Thoracic aorta (tissue), 2 donors: ENCODE results near the gene CLNK. TPM values are rescaled to one million over a fixed set of nuclear protein-coding genes. Genes with fewer than 3 reads are reported as not detected.

ENCODE experiments used
- ATAC-seq: fragments of 150-250 bp; one replicate; pipeline ENCODE4 v1.8.0; 2017; ENCODE audit warnings: low read depth; ENCODE audit not compliant: insufficient number of reproducible peaks, low FRiP score
- DNase-seq: peaks from one replicate; pipeline ENCODE4 v3.0.0-alpha.2; 2020; ENCODE audit warnings: low spot score
- H3K27ac ChIP-seq, 2 donors: fragments of 200-600 bp; sonication (generic); 1 replicate in 1 of 2; 2 replicates in 1 of 2; pipeline ENCODE4 v1.5.1; 2016; ENCODE audit warnings: mild to moderate bottlenecking in 2 of 2, moderate library complexity in 2 of 2
- H3K27me3 ChIP-seq: fragments of 200-600 bp; sonication (generic); replicated peaks from 2 replicates; pipeline ENCODE4 v1.6.0; 2016; ENCODE audit warnings: mild to moderate bottlenecking; ENCODE audit not compliant: insufficient read depth
- H3K36me3 ChIP-seq: fragments of 200-600 bp; sonication (generic); one replicate; pipeline ENCODE4 v1.5.1; 2016
- H3K4me1 ChIP-seq, 2 donors: fragments of 200-600 bp; sonication (generic); 1 replicate in 1 of 2; 2 replicates in 1 of 2; pipeline versions ENCODE4 v1.5.1 to v1.6.0; 2016; ENCODE audit warnings: low read depth in 2 of 2, mild to moderate bottlenecking in 1 of 2; ENCODE audit not compliant: control insufficient read depth in 1 of 2
- H3K4me3 ChIP-seq: fragments of 200-600 bp; sonication (generic); 2 replicates; pipeline ENCODE4 v1.5.1; 2016; ENCODE audit warnings: mild to moderate bottlenecking
- H3K9me3 ChIP-seq: fragments of 200-600 bp; sonication (generic); 2 replicates; pipeline ENCODE4 v1.5.1; 2016
- total RNA-seq, 2 donors: library from RNA; depleted of rRNA; stranded (reverse); fragments of >200 nt; gene quantifications; one replicate each; pipeline versions ENCODE4 v1.1.0 to v1.2.3, GENCODE V29; 2016
- TF ChIP-seq, protein P1 (sequence below): fragments of 200-600 bp; sonication (generic); IDR thresholded peaks from one replicate; pipeline ENCODE4 v1.5.1; 2019; ENCODE audit warnings: antibody characterized with exemption

The CLNK gene
- total RNA-seq, 2 donors from 2014 or later = not detected

- DNase-seq (no peak), ATAC-seq (no peak)
- no peak overlapping the region for H3K4me3 ChIP-seq
- peaks cover 54% of the 10 kb centered on the region for H3K9me3 ChIP-seq
- TF ChIP-seq, protein P1, sequence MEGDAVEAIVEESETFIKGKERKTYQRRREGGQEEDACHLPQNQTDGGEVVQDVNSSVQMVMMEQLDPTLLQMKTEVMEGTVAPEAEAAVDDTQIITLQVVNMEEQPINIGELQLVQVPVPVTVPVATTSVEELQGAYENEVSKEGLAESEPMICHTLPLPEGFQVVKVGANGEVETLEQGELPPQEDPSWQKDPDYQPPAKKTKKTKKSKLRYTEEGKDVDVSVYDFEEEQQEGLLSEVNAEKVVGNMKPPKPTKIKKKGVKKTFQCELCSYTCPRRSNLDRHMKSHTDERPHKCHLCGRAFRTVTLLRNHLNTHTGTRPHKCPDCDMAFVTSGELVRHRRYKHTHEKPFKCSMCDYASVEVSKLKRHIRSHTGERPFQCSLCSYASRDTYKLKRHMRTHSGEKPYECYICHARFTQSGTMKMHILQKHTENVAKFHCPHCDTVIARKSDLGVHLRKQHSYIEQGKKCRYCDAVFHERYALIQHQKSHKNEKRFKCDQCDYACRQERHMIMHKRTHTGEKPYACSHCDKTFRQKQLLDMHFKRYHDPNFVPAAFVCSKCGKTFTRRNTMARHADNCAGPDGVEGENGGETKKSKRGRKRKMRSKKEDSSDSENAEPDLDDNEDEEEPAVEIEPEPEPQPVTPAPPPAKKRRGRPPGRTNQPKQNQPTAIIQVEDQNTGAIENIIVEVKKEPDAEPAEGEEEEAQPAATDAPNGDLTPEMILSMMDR = no peak
- peaks cover 25% of the 10 kb centered on the region for H3K36me3 ChIP-seq
- H3K27me3 ChIP-seq = no peaks in the 10 kb centered on the region
- no peaks in the 10 kb centered on the region for H3K4me1 ChIP-seq
- no peak overlapping the region for H3K27ac ChIP-seq
Observed at GRCh38 chr4:10442976-10443375, 241.6 kb downstream of the CLNK start.

- TF ChIP-seq, protein P1 = no peak
- H3K9me3 ChIP-seq = peaks cover 42% of the 10 kb centered on the region
- no peak for DNase-seq
- H3K4me1 ChIP-seq = no peaks in the 10 kb centered on the region
- H3K4me3 ChIP-seq = no peak overlapping the region
- H3K27me3 ChIP-seq = no peaks in the 10 kb centered on the region
- no peak for ATAC-seq
- no peak overlapping the region for H3K27ac ChIP-seq
- H3K36me3 ChIP-seq = peaks cover 24% of the 10 kb centered on the region
Observed at GRCh38 chr4:10441512-10441911, 243.1 kb downstream of the CLNK start.

GRCh38 chr4:10438924-10439323 lies 245.6 kb downstream of the CLNK start:
- TF ChIP-seq, protein P1 = no peak
- H3K4me1 ChIP-seq = no peaks in the 10 kb centered on the region
- H3K4me3 ChIP-seq = no peak overlapping the region
- H3K27ac ChIP-seq = no peak overlapping the region
- H3K27me3 ChIP-seq = no peaks in the 10 kb centered on the region
- no peak for ATAC-seq
- DNase-seq = no peak
- H3K9me3 ChIP-seq = peaks cover 19% of the 10 kb centered on the region
- H3K36me3 ChIP-seq = peaks cover under 1% of the 10 kb centered on the region

GRCh38 chr4:10437735-10438134 lies 246.8 kb downstream of the CLNK start:
- DNase-seq (no peak), ATAC-seq (no peak)
- Histone ChIP-seq H3K36me3 (no peaks in the 10 kb centered on the region), H3K27me3 (no peaks in the 10 kb centered on the region), H3K4me3 (no peak overlapping the region), H3K27ac (no peak overlapping the region), H3K4me1 (no peaks in the 10 kb centered on the region), H3K9me3 (peaks cover 7% of the 10 kb centered on the region)
- TF ChIP-seq, protein P1 = no peak

Other genes with a start within 250 kb of the CLNK start
- 10 to 100 TPM; 11.1 to 15.4 TPM for gene ZNF518B, start 227.3 kb downstream of the CLNK start, total RNA-seq